ENCODE data around the gene STPG4. TPM values are rescaled to one million over a fixed set of nuclear protein-coding genes. Genes with fewer than 3 reads are reported as not detected.

The STPG4 gene
- total RNA-seq, 2 donors from 2014 or later: 0.15 to 0.42 TPM

DNA sequence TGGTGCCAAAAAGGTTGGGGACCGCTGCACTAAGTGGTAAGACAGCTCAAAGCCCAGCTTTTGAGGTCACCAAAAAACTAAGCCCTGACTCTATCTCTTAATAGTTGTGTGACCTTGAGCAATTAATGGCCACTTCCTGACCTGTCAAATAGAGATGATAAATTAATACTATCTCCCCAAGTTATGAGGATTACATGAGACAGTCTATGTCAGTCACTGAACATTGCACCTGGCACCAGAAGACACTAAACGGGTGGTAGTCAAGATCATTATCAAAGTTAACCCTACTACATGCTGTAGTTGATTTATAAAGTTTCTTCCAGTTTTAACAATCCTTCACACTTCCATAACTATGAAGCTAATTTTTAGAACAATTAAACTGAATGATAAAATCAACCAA lies 36.5 kb downstream of the STPG4 start:
- Histone ChIP-seq H3K4me1 (ENCODE audit: control insufficient read depth, insufficient read depth, low read length) (no peaks in the 10 kb centered on the region), H3K27me3 (ENCODE audit: control insufficient read depth, insufficient read depth, low read length, poor library complexity, severe bottlenecking) (no peaks in the 10 kb centered on the region), H3K9me3 (ENCODE audit: control insufficient read depth, low read length) (peaks cover 8% of the 10 kb centered on the region), H3K36me3 (ENCODE audit: control insufficient read depth, insufficient read depth, low read length) (no peaks in the 10 kb centered on the region), H3K27ac (ENCODE audit: low read depth, low read length) (no peak overlapping the region), H3K9ac (ENCODE audit: extremely low read depth, low read length, poor library complexity, severe bottlenecking) (no peak overlapping the region), H3K4me3 (ENCODE audit: low read length) (no peak overlapping the region)
- Mint-ChIP-seq H3K27me3 (ENCODE audit: insufficient read depth) (no peaks in the 10 kb centered on the region), H3K9me3 (peaks cover 2% of the 10 kb centered on the region), H3K4me3 (no peak overlapping the region), H3K4me1 (no peaks in the 10 kb centered on the region), H3K36me3 (ENCODE audit: low read depth) (no peaks in the 10 kb centered on the region), H3K27ac (no peak overlapping the region)
- no peak for DNase-seq
- TF ChIP-seq, protein P1, sequence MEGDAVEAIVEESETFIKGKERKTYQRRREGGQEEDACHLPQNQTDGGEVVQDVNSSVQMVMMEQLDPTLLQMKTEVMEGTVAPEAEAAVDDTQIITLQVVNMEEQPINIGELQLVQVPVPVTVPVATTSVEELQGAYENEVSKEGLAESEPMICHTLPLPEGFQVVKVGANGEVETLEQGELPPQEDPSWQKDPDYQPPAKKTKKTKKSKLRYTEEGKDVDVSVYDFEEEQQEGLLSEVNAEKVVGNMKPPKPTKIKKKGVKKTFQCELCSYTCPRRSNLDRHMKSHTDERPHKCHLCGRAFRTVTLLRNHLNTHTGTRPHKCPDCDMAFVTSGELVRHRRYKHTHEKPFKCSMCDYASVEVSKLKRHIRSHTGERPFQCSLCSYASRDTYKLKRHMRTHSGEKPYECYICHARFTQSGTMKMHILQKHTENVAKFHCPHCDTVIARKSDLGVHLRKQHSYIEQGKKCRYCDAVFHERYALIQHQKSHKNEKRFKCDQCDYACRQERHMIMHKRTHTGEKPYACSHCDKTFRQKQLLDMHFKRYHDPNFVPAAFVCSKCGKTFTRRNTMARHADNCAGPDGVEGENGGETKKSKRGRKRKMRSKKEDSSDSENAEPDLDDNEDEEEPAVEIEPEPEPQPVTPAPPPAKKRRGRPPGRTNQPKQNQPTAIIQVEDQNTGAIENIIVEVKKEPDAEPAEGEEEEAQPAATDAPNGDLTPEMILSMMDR (conservative IDR thresholded peaks at IDR 0.05): no peak
- 50 to 100% methylated on average over 1 to 2 of the region's 2 CpGs for WGBS, 2 experiments (ENCODE audit: insufficient coverage in 1 of 2, insufficient read length in 1 of 2)

DNA sequence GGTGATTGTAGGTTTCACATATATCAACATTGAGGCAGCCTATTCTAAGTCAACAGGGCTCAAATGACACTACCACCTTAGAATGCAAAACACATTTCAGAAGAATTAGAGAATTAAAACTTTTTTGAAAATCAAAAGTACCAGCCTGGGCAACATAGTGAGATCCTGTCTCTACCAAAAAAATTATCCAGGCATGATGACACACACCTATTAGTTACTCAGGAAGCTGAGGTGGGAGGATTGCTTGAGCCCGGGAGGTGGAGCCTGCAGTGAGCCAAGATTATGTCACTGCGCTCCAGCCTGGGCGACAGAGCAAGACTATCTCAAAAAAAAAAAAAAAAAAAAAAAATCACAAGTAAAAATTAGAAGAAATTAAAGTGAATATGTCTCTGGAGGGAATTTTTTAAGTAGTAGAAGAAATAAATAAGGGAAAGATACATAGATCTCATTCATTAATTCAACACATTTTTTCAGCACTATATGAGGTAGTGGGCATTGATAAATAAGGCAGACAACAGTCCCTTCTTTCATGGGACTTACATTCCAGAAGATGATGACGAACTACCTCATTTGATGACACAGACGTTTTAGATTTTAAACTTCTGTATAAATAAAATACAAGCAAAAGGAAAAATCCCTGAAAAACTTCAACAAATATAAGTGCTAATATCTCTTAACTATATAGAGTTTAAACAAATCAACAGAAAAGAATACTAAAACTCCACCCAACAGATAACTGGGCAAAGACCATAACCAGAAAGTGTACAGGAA lies 42.3 kb downstream of the STPG4 start:
- Histone ChIP-seq H3K27me3 (ENCODE audit: control insufficient read depth, insufficient read depth, low read length, poor library complexity, severe bottlenecking) (no peaks in the 10 kb centered on the region), H3K9ac (ENCODE audit: extremely low read depth, low read length, poor library complexity, severe bottlenecking) (no peak overlapping the region), H3K36me3 (ENCODE audit: control insufficient read depth, insufficient read depth, low read length) (no peaks in the 10 kb centered on the region), H3K4me3 (ENCODE audit: low read length) (no peak overlapping the region), H3K9me3 (ENCODE audit: control insufficient read depth, low read length) (peaks cover 11% of the 10 kb centered on the region), H3K4me1 (ENCODE audit: control insufficient read depth, insufficient read depth, low read length) (no peaks in the 10 kb centered on the region), H3K27ac (ENCODE audit: low read depth, low read length) (no peak overlapping the region)
- TF ChIP-seq, protein P1 (conservative IDR thresholded peaks at IDR 0.05): no peak
- Mint-ChIP-seq H3K9me3 (peaks cover 9% of the 10 kb centered on the region), H3K4me1 (no peaks in the 10 kb centered on the region), H3K27me3 (ENCODE audit: insufficient read depth) (no peaks in the 10 kb centered on the region), H3K4me3 (no peak overlapping the region), H3K36me3 (ENCODE audit: low read depth) (no peaks in the 10 kb centered on the region), H3K27ac (no peak overlapping the region)
- WGBS, 2 experiments (ENCODE audit: insufficient coverage in 1 of 2, insufficient read length in 1 of 2): 91 to 100% methylated on average over 1 to 5 of the region's 5 CpGs
- no peak for DNase-seq

DNA sequence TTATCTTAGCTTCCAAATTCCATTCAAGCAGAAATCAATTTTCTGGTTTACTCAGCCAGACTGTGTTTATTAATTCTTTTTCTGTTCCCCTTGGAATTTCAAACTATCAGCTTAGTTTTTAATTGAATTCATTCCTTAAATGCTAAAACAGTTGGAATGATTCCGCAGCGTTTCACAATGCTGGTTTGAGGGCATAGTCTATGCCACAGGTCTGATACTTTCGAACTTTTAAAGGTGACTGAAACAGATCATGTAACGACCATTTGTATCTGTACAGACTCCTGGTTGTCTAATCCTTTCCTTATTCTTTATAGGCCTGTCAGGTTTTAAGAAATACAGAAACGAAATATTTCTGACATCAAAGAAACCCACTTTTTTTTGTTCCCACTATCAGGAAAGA lies 45.4 kb downstream of the STPG4 start:
- no peaks in the 10 kb centered on the region for H3K27me3 ChIP-seq (ENCODE audit: control insufficient read depth, insufficient read depth, low read length, poor library complexity, severe bottlenecking)
- no peak overlapping the region for H3K4me3 ChIP-seq (ENCODE audit: low read length)
- H3K4me1 ChIP-seq (ENCODE audit: control insufficient read depth, insufficient read depth, low read length): no peaks in the 10 kb centered on the region
- H3K27ac Mint-ChIP-seq: no peak overlapping the region
- WGBS, 2 experiments (ENCODE audit: insufficient coverage in 1 of 2, insufficient read length in 1 of 2): 91 to 98% methylated on average over 5 of the region's 5 CpGs
- no peaks in the 10 kb centered on the region for H3K36me3 Mint-ChIP-seq (ENCODE audit: low read depth)
- no peak for DNase-seq
- peaks cover 11% of the 10 kb centered on the region for H3K9me3 ChIP-seq (ENCODE audit: control insufficient read depth, low read length)
- H3K4me3 Mint-ChIP-seq: no peak overlapping the region
- H3K4me1 Mint-ChIP-seq: no peaks in the 10 kb centered on the region
- H3K27me3 Mint-ChIP-seq (ENCODE audit: insufficient read depth): peaks cover 9% of the 10 kb centered on the region
- H3K27ac ChIP-seq (ENCODE audit: low read depth, low read length): no peak overlapping the region
- TF ChIP-seq, protein P1 (conservative IDR thresholded peaks at IDR 0.05): no peak
- H3K9ac ChIP-seq (ENCODE audit: extremely low read depth, low read length, poor library complexity, severe bottlenecking): no peak overlapping the region
- H3K36me3 ChIP-seq (ENCODE audit: control insufficient read depth, insufficient read depth, low read length): no peaks in the 10 kb centered on the region
- peaks cover 20% of the 10 kb centered on the region for H3K9me3 Mint-ChIP-seq
